ENCODE data around the gene NRG2.

The NRG2 gene

DNA sequence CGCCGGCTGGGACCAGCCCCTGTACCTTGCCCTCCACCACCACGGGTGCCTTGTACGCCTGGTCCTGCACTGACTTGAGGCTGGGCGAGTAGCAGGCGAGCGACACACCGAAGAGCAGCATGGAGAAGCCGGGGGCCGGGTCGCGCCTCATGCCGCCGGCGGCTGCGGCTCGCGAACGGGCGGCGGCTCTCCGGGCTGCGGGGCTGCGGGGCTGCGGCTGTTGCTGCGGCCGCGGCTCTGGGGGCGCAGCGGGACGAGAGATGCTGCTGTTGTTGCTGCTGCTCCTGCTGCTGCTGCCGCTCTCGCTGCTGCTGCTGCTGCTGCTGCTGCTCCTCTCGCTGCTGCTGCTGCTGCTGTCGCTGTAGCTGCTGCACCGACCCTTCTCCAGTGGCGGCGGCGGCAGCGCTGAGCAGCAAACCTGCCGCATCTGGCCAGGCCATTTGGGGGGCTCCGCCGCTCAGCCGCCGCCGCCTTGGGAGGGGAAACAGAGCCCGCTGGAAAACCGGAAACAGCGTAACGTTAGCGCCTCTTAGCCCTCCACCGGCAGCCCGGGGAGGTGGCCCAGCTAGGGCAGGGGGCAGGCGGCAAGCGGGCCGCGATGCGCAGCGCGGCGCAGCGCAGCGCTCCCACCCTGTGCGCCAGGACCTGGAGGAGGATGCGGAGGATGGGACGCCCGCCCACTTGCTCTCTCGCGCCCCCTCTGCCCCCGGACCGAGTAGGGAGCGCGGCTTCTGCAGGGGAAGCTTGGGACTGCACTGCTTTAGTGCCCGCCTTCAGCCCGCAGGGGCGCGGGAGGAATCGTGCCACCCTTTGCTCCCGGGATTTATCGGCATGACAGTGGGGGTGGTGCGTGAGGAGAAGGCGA, at the start of gene NRG2:
NRG2 (minus strand) TSS at position 657 of the 865 bp plus-strand sequence.
- no peaks in the 10 kb centered on the region for H3K36me3 ChIP-seq (ENCODE audit: control insufficient read depth, insufficient read depth, low read length)
- H3K27ac ChIP-seq (ENCODE audit: low read length) = no peak within 1 kb of the TSS
- peak within 1 kb of the TSS; percentile 16; the same call in 1 of the 2 replicates for H3K4me3 ChIP-seq (ENCODE audit: low read length)
- WGBS (ENCODE audit: insufficient coverage, insufficient read length) = no CpG with 5 or more reads among the region's 82 CpGs
- H3K27me3 ChIP-seq (ENCODE audit: control insufficient read depth, insufficient read depth, low read length) = peaks cover 42% of the 10 kb centered on the region
- no peaks in the 10 kb centered on the region for H3K9me3 ChIP-seq (ENCODE audit: control insufficient read depth, insufficient read depth, low read length)
- no peaks in the 10 kb centered on the region for H3K4me1 ChIP-seq (ENCODE audit: control insufficient read depth, insufficient read depth, low read length)
- peak; percentile 50 for DNase-seq (ENCODE audit: low read depth, low spot score)

GRCh38 chr5:140090251-140090650, 47.2 kb upstream of the NRG2 start:
- DNase-seq (ENCODE audit: low read depth, low spot score) = no peak
- no CpG with 5 or more reads among the region's 1 CpG for WGBS (ENCODE audit: insufficient coverage, insufficient read length)
- Histone ChIP-seq H3K4me1 (ENCODE audit: control insufficient read depth, insufficient read depth, low read length) (no peaks in the 10 kb centered on the region), H3K27me3 (ENCODE audit: control insufficient read depth, insufficient read depth, low read length) (no peaks in the 10 kb centered on the region), H3K36me3 (ENCODE audit: control insufficient read depth, insufficient read depth, low read length) (no peaks in the 10 kb centered on the region), H3K4me3 (ENCODE audit: low read length) (no peak overlapping the region), H3K27ac (ENCODE audit: low read length) (no peak overlapping the region), H3K9me3 (ENCODE audit: control insufficient read depth, insufficient read depth, low read length) (no peaks in the 10 kb centered on the region)

GRCh38 chr5:140084541-140084940, 41.4 kb upstream of the NRG2 start:
- H3K27ac ChIP-seq (ENCODE audit: low read length) = no peak overlapping the region
- WGBS (ENCODE audit: insufficient coverage, insufficient read length) = no CpG with 5 or more reads among the region's 4 CpGs
- H3K36me3 ChIP-seq (ENCODE audit: control insufficient read depth, insufficient read depth, low read length) = no peaks in the 10 kb centered on the region
- H3K9me3 ChIP-seq (ENCODE audit: control insufficient read depth, insufficient read depth, low read length) = no peaks in the 10 kb centered on the region
- 0 out of 2 replicates have a peak, but pooled peaks cover 2% of the 10 kb centered on the region for H3K4me1 ChIP-seq (ENCODE audit: control insufficient read depth, insufficient read depth, low read length)
- no peaks in the 10 kb centered on the region for H3K27me3 ChIP-seq (ENCODE audit: control insufficient read depth, insufficient read depth, low read length)
- no peak overlapping the region for H3K4me3 ChIP-seq (ENCODE audit: low read length)
- no peak for DNase-seq (ENCODE audit: low read depth, low spot score)

DNA sequence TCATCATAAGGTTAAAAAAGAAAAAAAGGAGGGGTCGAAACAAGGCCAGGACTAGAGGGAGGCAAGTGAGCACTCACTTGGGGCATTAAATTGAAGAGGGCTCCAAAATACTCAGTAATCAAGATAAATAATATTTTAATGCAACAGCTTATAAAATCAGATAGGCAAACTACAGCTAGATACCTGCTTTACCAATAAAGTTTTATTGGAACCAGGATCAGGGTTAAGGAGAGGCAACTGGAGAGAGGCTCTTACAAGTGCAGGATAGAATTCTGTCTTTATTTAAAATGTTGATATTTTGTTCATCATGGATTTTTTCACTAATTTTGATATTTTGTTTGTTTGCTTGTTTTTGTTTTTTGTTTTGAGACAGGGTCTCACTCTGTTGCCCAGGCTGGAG, 40.6 kb upstream of the NRG2 start:
- DNase-seq (ENCODE audit: low read depth, low spot score) = no peak
- Histone ChIP-seq H3K27ac (ENCODE audit: low read length) (no peak overlapping the region), H3K4me3 (ENCODE audit: low read length) (no peak overlapping the region), H3K36me3 (ENCODE audit: control insufficient read depth, insufficient read depth, low read length) (no peaks in the 10 kb centered on the region), H3K27me3 (ENCODE audit: control insufficient read depth, insufficient read depth, low read length) (no peaks in the 10 kb centered on the region), H3K9me3 (ENCODE audit: control insufficient read depth, insufficient read depth, low read length) (no peaks in the 10 kb centered on the region), H3K4me1 (ENCODE audit: control insufficient read depth, insufficient read depth, low read length) (0 out of 2 replicates have a peak, but pooled peaks cover 2% of the 10 kb centered on the region)
- WGBS (ENCODE audit: insufficient coverage, insufficient read length) = no CpG with 5 or more reads among the region's 1 CpG

DNA sequence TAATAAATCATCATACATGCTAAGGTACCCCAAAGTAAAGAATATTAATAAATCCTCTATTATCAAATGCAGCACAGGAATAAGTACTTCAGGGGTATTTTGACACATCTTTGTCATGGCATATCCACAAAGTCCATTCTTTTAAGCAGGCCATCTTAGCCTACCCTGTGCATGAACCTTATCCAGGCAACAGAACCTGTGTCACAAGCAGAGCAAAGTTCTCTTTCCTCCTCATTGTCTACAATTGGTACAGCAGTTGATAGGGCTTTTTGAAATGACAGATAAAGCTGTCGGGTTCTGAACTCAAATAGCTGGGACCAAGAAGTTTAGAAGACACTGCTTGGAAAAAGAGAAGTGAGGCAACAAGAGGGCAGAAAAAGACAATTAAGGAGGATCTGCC, 40.0 kb upstream of the NRG2 start:
- no peak for DNase-seq (ENCODE audit: low read depth, low spot score)
- H3K36me3 ChIP-seq (ENCODE audit: control insufficient read depth, insufficient read depth, low read length) = no peaks in the 10 kb centered on the region
- no peaks in the 10 kb centered on the region for H3K27me3 ChIP-seq (ENCODE audit: control insufficient read depth, insufficient read depth, low read length)
- WGBS (ENCODE audit: insufficient coverage, insufficient read length) = no CpG with 5 or more reads among the region's 1 CpG
- no peak overlapping the region for H3K4me3 ChIP-seq (ENCODE audit: low read length)
- no peaks in the 10 kb centered on the region for H3K9me3 ChIP-seq (ENCODE audit: control insufficient read depth, insufficient read depth, low read length)
- no peak overlapping the region for H3K27ac ChIP-seq (ENCODE audit: low read length)
- 0 out of 2 replicates have a peak, but pooled peaks cover 2% of the 10 kb centered on the region for H3K4me1 ChIP-seq (ENCODE audit: control insufficient read depth, insufficient read depth, low read length)

DNA sequence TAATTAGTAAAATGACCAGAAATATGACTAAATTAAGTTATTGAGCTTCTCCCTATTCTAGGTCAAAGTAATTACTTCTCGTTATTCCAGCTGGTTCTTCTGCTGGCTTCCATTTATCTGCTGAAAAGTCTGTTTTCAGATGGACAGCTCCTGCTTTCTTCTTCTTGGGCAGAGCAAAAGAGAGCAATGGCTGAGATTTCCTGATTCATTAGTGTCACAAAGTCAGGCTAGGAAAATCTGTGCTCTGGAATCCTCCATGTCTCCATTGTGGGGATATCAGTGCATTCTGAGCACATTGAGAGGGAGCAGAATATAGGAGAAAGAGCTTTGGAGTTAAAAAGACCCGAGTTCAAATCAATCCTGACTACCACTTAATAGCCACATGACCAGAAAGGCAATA, 33.7 kb upstream of the NRG2 start:
- DNase-seq (ENCODE audit: low read depth, low spot score) = no peak
- Histone ChIP-seq H3K9me3 (ENCODE audit: control insufficient read depth, insufficient read depth, low read length) (no peaks in the 10 kb centered on the region), H3K27me3 (ENCODE audit: control insufficient read depth, insufficient read depth, low read length) (no peaks in the 10 kb centered on the region), H3K36me3 (ENCODE audit: control insufficient read depth, insufficient read depth, low read length) (no peaks in the 10 kb centered on the region), H3K4me3 (ENCODE audit: low read length) (no peak overlapping the region), H3K4me1 (ENCODE audit: control insufficient read depth, insufficient read depth, low read length) (no peaks in the 10 kb centered on the region), H3K27ac (ENCODE audit: low read length) (no peak overlapping the region)
- no CpG with 5 or more reads among the region's 2 CpGs for WGBS (ENCODE audit: insufficient coverage, insufficient read length)

- H3K27ac ChIP-seq (ENCODE audit: low read length) = no peak overlapping the region
- DNase-seq (ENCODE audit: low read depth, low spot score) = no peak
- no peaks in the 10 kb centered on the region for H3K4me1 ChIP-seq (ENCODE audit: control insufficient read depth, insufficient read depth, low read length)
- no peak overlapping the region for H3K4me3 ChIP-seq (ENCODE audit: low read length)
- no peaks in the 10 kb centered on the region for H3K36me3 ChIP-seq (ENCODE audit: control insufficient read depth, insufficient read depth, low read length)
- WGBS (ENCODE audit: insufficient coverage, insufficient read length) = no CpG with 5 or more reads among the region's 1 CpG
- H3K9me3 ChIP-seq (ENCODE audit: control insufficient read depth, insufficient read depth, low read length) = no peaks in the 10 kb centered on the region
- no peaks in the 10 kb centered on the region for H3K27me3 ChIP-seq (ENCODE audit: control insufficient read depth, insufficient read depth, low read length)
Observed at GRCh38 chr5:140076142-140076541, 33.0 kb upstream of the NRG2 start.

DNA sequence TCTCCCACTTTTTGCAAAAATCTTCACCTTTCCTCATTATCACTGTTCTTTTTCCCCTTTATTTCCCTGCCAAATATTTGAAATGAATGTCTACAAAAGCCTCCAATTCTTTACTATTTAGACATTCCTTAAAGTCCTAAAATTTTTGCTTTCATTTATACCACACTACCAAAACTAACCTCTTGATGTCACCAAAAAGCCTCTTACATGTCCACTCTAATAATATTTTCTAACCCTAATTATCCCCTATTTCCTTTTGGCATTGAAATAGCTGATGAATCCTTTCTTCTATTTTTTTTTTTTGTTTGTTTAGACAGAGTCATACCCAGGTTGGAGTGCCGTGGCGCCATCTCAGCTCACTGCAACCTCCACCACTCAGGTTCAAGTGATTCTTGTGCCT, 32.3 kb upstream of the NRG2 start:
- H3K36me3 ChIP-seq (ENCODE audit: control insufficient read depth, insufficient read depth, low read length) = no peaks in the 10 kb centered on the region
- H3K27ac ChIP-seq (ENCODE audit: low read length) = no peak overlapping the region
- H3K4me3 ChIP-seq (ENCODE audit: low read length) = no peak overlapping the region
- H3K9me3 ChIP-seq (ENCODE audit: control insufficient read depth, insufficient read depth, low read length) = no peaks in the 10 kb centered on the region
- H3K27me3 ChIP-seq (ENCODE audit: control insufficient read depth, insufficient read depth, low read length) = no peaks in the 10 kb centered on the region
- DNase-seq (ENCODE audit: low read depth, low spot score) = no peak
- no CpG with 5 or more reads among the region's 2 CpGs for WGBS (ENCODE audit: insufficient coverage, insufficient read length)
- H3K4me1 ChIP-seq (ENCODE audit: control insufficient read depth, insufficient read depth, low read length) = no peaks in the 10 kb centered on the region

- Histone ChIP-seq H3K4me1 (ENCODE audit: control insufficient read depth, insufficient read depth, low read length) (no peaks in the 10 kb centered on the region), H3K4me3 (ENCODE audit: low read length) (no peak overlapping the region), H3K27me3 (ENCODE audit: control insufficient read depth, insufficient read depth, low read length) (no peaks in the 10 kb centered on the region), H3K27ac (ENCODE audit: low read length) (no peak overlapping the region), H3K36me3 (ENCODE audit: control insufficient read depth, insufficient read depth, low read length) (no peaks in the 10 kb centered on the region), H3K9me3 (ENCODE audit: control insufficient read depth, insufficient read depth, low read length) (no peaks in the 10 kb centered on the region)
- no CpG with 5 or more reads among the region's 4 CpGs for WGBS (ENCODE audit: insufficient coverage, insufficient read length)
- no peak for DNase-seq (ENCODE audit: low read depth, low spot score)
Observed at GRCh38 chr5:140073296-140073695, 30.2 kb upstream of the NRG2 start.

DNA sequence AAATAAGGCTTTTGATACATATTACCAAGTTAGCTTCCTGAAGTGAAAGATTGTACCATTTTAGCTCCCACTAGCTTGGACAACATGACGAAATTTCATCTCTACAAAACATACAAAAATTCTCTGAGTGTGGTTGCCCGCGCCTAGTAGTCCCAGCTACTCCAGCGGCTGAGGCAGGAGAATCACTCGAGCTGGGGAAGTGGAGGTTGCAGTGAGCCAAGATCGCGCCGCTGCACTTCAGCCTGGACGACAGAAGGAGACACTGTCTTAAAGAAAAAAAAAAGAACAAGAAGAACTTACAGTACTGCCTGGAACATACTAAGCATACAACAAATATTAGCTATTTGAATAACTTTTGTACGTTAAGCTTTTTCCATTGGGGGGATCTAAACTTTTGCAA, 29.7 kb upstream of the NRG2 start:
- H3K27me3 ChIP-seq (ENCODE audit: control insufficient read depth, insufficient read depth, low read length) = no peaks in the 10 kb centered on the region
- no peaks in the 10 kb centered on the region for H3K9me3 ChIP-seq (ENCODE audit: control insufficient read depth, insufficient read depth, low read length)
- H3K4me1 ChIP-seq (ENCODE audit: control insufficient read depth, insufficient read depth, low read length) = no peaks in the 10 kb centered on the region
- H3K27ac ChIP-seq (ENCODE audit: low read length) = no peak overlapping the region
- DNase-seq (ENCODE audit: low read depth, low spot score) = no peak
- no peaks in the 10 kb centered on the region for H3K36me3 ChIP-seq (ENCODE audit: control insufficient read depth, insufficient read depth, low read length)
- no CpG with 5 or more reads among the region's 10 CpGs for WGBS (ENCODE audit: insufficient coverage, insufficient read length)
- no peak overlapping the region for H3K4me3 ChIP-seq (ENCODE audit: low read length)

GRCh38 chr5:140060816-140061215, 17.7 kb upstream of the NRG2 start:
- Histone ChIP-seq H3K36me3 (ENCODE audit: control insufficient read depth, insufficient read depth, low read length) (no peaks in the 10 kb centered on the region), H3K9me3 (ENCODE audit: control insufficient read depth, insufficient read depth, low read length) (no peaks in the 10 kb centered on the region), H3K27me3 (ENCODE audit: control insufficient read depth, insufficient read depth, low read length) (no peaks in the 10 kb centered on the region), H3K4me1 (ENCODE audit: control insufficient read depth, insufficient read depth, low read length) (no peaks in the 10 kb centered on the region), H3K4me3 (ENCODE audit: low read length) (no peak overlapping the region), H3K27ac (ENCODE audit: low read length) (no peak overlapping the region)
- no CpG with 5 or more reads among the region's 1 CpG for WGBS (ENCODE audit: insufficient coverage, insufficient read length)
- DNase-seq (ENCODE audit: low read depth, low spot score) = no peak

Data from iPS DF 6.9 (cell line).